Measurements from ENCODE around the gene TBCCD1. TPM values are rescaled to one million over a fixed set of nuclear protein-coding genes. Genes with fewer than 3 reads are reported as not detected.
"Not testable (repeated sequence)": the region's sequence is repeated elsewhere in the genome, so short reads cannot be mapped to it uniquely, and the experiment has no call there.

The TBCCD1 gene
- total RNA-seq, 4 donors from 2014 or later = 13.8 to 30.5 (median 16.6) TPM

- Histone ChIP-seq H3K36me3 (no peaks in the 10 kb centered on the region), H3K4me1 (peaks cover 0 to 11% (median 5%) of the 10 kb centered on the region in 4 donors), H3K27me3 (no peaks in the 10 kb centered on the region), H3K9me3 (no peaks in the 10 kb centered on the region), H3K27ac (peak overlapping the region in 2 of 4 donors; percentile 35 to 71), H3K4me3 (no peak overlapping the region)
- peak in 2 of 3 donors; percentile 55 to 65 for DNase-seq
- TF ChIP-seq CTCF (IDR thresholded peaks at IDR 0.05) (no peak), POLR2A (IDR thresholded peaks at IDR 0.05) (no peak)
Observed at GRCh38 chr3:186534113-186534669, 32.9 kb downstream of the TBCCD1 start.

- no peak for TF ChIP-seq POLR2A (IDR thresholded peaks at IDR 0.05)
- TF ChIP-seq CTCF (IDR thresholded peaks at IDR 0.05) = no peak
- H3K27ac ChIP-seq = peak overlapping the region in 2 of 4 donors; percentile 71
- H3K27me3 ChIP-seq = no peaks in the 10 kb centered on the region
- DNase-seq = peak in 2 of 3 donors; percentile 69 to 73
- no peaks in the 10 kb centered on the region for H3K9me3 ChIP-seq
- H3K4me1 ChIP-seq = peaks cover 0 to 11% (median 5%) of the 10 kb centered on the region in 4 donors
- no peaks in the 10 kb centered on the region for H3K36me3 ChIP-seq
- no peak overlapping the region for H3K4me3 ChIP-seq
Observed at GRCh38 chr3:186532598-186533072, 34.5 kb downstream of the TBCCD1 start.

GRCh38 chr3:186531694-186532093 is 35.4 kb downstream of the TBCCD1 start:
- DNase-seq, H3K36me3 ChIP-seq, H3K27me3 ChIP-seq, H3K9me3 ChIP-seq, H3K4me3 ChIP-seq: not testable (repeated sequence)
- Histone ChIP-seq H3K4me1 (peaks cover 0 to 11% (median 5%) of the 10 kb centered on the region in 4 donors), H3K27ac (peak overlapping the region in 1 of 4 donors; percentile 71)

GRCh38 chr3:186530415-186530814 is 36.7 kb downstream of the TBCCD1 start:
- Histone ChIP-seq H3K27ac (no peak overlapping the region), H3K4me3 (no peak overlapping the region), H3K27me3 (no peaks in the 10 kb centered on the region), H3K4me1 (peaks cover 0 to 11% (median 5%) of the 10 kb centered on the region in 4 donors), H3K36me3 (no peaks in the 10 kb centered on the region), H3K9me3 (no peaks in the 10 kb centered on the region)
- no peak for DNase-seq
- TF ChIP-seq CTCF (IDR thresholded peaks at IDR 0.05) (no peak), POLR2A (IDR thresholded peaks at IDR 0.05) (no peak)

GRCh38 chr3:186529201-186529999 is 37.7 kb downstream of the TBCCD1 start:
- Histone ChIP-seq H3K4me3 (no peak overlapping the region), H3K9me3 (no peaks in the 10 kb centered on the region), H3K36me3 (no peaks in the 10 kb centered on the region), H3K4me1 (peaks cover 0 to 11% (median 5%) of the 10 kb centered on the region in 4 donors), H3K27ac (peak overlapping the region in 1 of 4 donors; percentile 38), H3K27me3 (no peaks in the 10 kb centered on the region)
- no peak for TF ChIP-seq CTCF (IDR thresholded peaks at IDR 0.05)
- DNase-seq = peak in 2 of 3 donors; percentile 68 to 74

- Histone ChIP-seq H3K9me3 (no peaks in the 10 kb centered on the region), H3K4me1 (peaks cover 0 to 10% (median 0%) of the 10 kb centered on the region in 4 donors), H3K27ac (peak overlapping the region in 2 of 4 donors; percentile 39 to 68), H3K36me3 (no peaks in the 10 kb centered on the region), H3K27me3 (no peaks in the 10 kb centered on the region), H3K4me3 (no peak overlapping the region)
- TF ChIP-seq CTCF (IDR thresholded peaks at IDR 0.05) (no peak), POLR2A (IDR thresholded peaks at IDR 0.05) (no peak)
- peak in 2 of 3 donors; percentile 77 to 78 for DNase-seq
Observed at GRCh38 chr3:186526256-186526606, 40.9 kb downstream of the TBCCD1 start.
